Endothelial cell of umbilical vein (primary cell): ENCODE measurements around the gene PRKG1. TPM values are rescaled to one million over a fixed set of nuclear protein-coding genes. Genes with fewer than 3 reads are reported as not detected.
A peak's percentile ranks its signal among the peaks of the same experiment; 100 is the strongest.

ENCODE experiments used
- BruUV-seq: library from RNA; stranded (reverse); fragments of 400-500 nt; replicated peaks from 2 replicates; lab custom pipeline; 2021; lab: Mats Ljungman, UMichigan
- CTCF ChIA-PET: fragments of 300-600, 350-600 bp; sonication (Branson Sonifier 250); formaldehyde crosslinking; loops from one replicate; lab custom pipeline; 2021; ENCODE audit warnings: antibody characterized with exemption, inconsistent platforms; lab: Charles Lee
- POLR2A ChIA-PET: fragments of 300-600, 350-600 bp; sonication (Branson Sonifier 250); formaldehyde crosslinking; loops from one replicate; lab custom pipeline; 2021; ENCODE audit warnings: antibody characterized with exemption, inconsistent platforms; lab: Charles Lee
- DNase-seq: peaks from one replicate; pipeline ENCODE4 v3.0.0-alpha.2; 2011; ENCODE audit warnings: low read depth, low spot score
- FAIRE-seq: peaks from 2 replicates; lab custom pipeline; 2011; peaks lifted over from hg19 to GRCh38; lab: Jason Lieb, UNC
- H2AFZ ChIP-seq: 2 replicates; pipeline ENCODE4 v1.6.0; 2012; ENCODE audit warnings: low read depth, low read length, control low read depth, inconsistent platforms
- H3K27ac ChIP-seq: 2 replicates; pipeline ENCODE4 v1.5.1; 2011; ENCODE audit warnings: low read depth, mild to moderate bottlenecking, control low read depth, low read length, moderate library complexity; ENCODE audit not compliant: insufficient read depth
- H3K27me3 ChIP-seq, 2 experiments: 2 replicates each; pipeline versions ENCODE4 v1.6.0 to v1.6.1; 2011; ENCODE audit warnings: low read length in 2 of 2, mixed read lengths in 1 of 2; ENCODE audit not compliant: control insufficient read depth in 2 of 2, insufficient read depth in 2 of 2
- H3K36me3 ChIP-seq, 2 experiments: 2 replicates in 1 of 2; 3 replicates in 1 of 2; pipeline ENCODE4 v1.5.1; 2011; ENCODE audit warnings: low read length in 2 of 2, mild to moderate bottlenecking in 1 of 2, moderate library complexity in 1 of 2; ENCODE audit not compliant: control insufficient read depth in 2 of 2, insufficient read depth in 2 of 2; ENCODE audit errors: extremely low read depth in 1 of 2
- H3K4me1 ChIP-seq: 3 replicates; pipeline ENCODE4 v1.5.1; 2011; ENCODE audit warnings: mild to moderate bottlenecking, low read length; ENCODE audit not compliant: control insufficient read depth, insufficient read depth; ENCODE audit errors: extremely low read depth
- H3K4me2 ChIP-seq: 2 replicates; pipeline ENCODE4 v1.6.1; 2011; ENCODE audit warnings: low read length, control low read depth, mixed read lengths; ENCODE audit not compliant: insufficient read depth
- H3K4me3 ChIP-seq, 3 experiments: fragments of 200-600 bp in 1 of 3; sonication (generic), shearing (Covaris generic) in 1 of 3; replicated peaks in 1 of 3; 2 replicates each; pipeline ENCODE4 v1.5.1; 2011 to 2016; ENCODE audit warnings: control low read depth in 3 of 3, low read length in 3 of 3, mild to moderate bottlenecking in 2 of 3, inconsistent platforms in 1 of 3, low read depth in 1 of 3, moderate library complexity in 1 of 3; ENCODE audit not compliant: insufficient read depth in 1 of 3
- H3K79me2 ChIP-seq: 2 replicates; pipeline ENCODE4 v1.6.0; 2012; ENCODE audit warnings: low read length, inconsistent platforms; ENCODE audit not compliant: control insufficient read depth, insufficient read depth
- H3K9ac ChIP-seq: replicated peaks from 2 replicates; pipeline ENCODE3; 2011; ENCODE audit warnings: low read length, control low read depth; ENCODE audit not compliant: insufficient read depth; ENCODE audit errors: extremely low read depth
- H3K9me1 ChIP-seq: replicated peaks from 3 replicates; pipeline ENCODE4 v1.6.0; 2011; ENCODE audit warnings: mild to moderate bottlenecking, low read length; ENCODE audit not compliant: control insufficient read depth, insufficient read depth; ENCODE audit errors: extremely low read depth
- H3K9me3 ChIP-seq: replicated peaks from 2 replicates; pipeline ENCODE4 v1.5.1; 2012; ENCODE audit warnings: low read length, inconsistent platforms; ENCODE audit not compliant: control insufficient read depth, insufficient read depth
- H4K20me1 ChIP-seq: replicated peaks from 2 replicates; pipeline ENCODE3; 2011; ENCODE audit warnings: mild to moderate bottlenecking, low read length; ENCODE audit not compliant: control insufficient read depth, insufficient read depth; ENCODE audit errors: extremely low read depth
- CTCF ChIP-seq, 2 donors: IDR thresholded peaks; 1 replicate in 1 of 2; 2 replicates in 1 of 2; pipeline ENCODE4 v1.5.1; 2011; ENCODE audit warnings: low read length in 2 of 2, mild to moderate bottlenecking in 2 of 2, moderate library complexity in 2 of 2, control low read depth in 1 of 2, inconsistent platforms in 1 of 2, low read depth in 1 of 2; ENCODE audit not compliant: insufficient read depth in 1 of 2; ENCODE audit errors: extremely low read depth in 1 of 2
- EZH2 ChIP-seq: IDR thresholded peaks from 2 replicates; pipeline ENCODE4 v1.6.1; 2012; ENCODE audit warnings: borderline replicate concordance, low read depth, mild to moderate bottlenecking, moderate library complexity, low read length, inconsistent platforms; ENCODE audit not compliant: severe bottlenecking
- FOS ChIP-seq: IDR thresholded peaks from 2 replicates; pipeline ENCODE4 v1.6.1; 2011; ENCODE audit warnings: mild to moderate bottlenecking, low read length, moderate library complexity, borderline replicate concordance; ENCODE audit not compliant: insufficient read depth
- GATA2 ChIP-seq: IDR thresholded peaks from 2 replicates; pipeline ENCODE4 v1.7.0; 2011; ENCODE audit warnings: low read depth, mild to moderate bottlenecking, moderate library complexity, mixed read lengths, low read length; ENCODE audit not compliant: insufficient read length, insufficient read depth
- JUN ChIP-seq: IDR thresholded peaks from 2 replicates; pipeline ENCODE4 v1.6.1; 2011; ENCODE audit warnings: borderline replicate concordance, low read depth; ENCODE audit not compliant: insufficient read length, insufficient read depth
- MAX ChIP-seq: IDR thresholded peaks from 2 replicates; pipeline ENCODE4 v1.6.1; 2011; ENCODE audit not compliant: insufficient read depth, insufficient read length
- MYC ChIP-seq: IDR thresholded peaks from one replicate; pipeline ENCODE4 v1.6.1; 2011; ENCODE audit warnings: mild to moderate bottlenecking, low read depth, low read length
- POLR2A ChIP-seq: IDR thresholded peaks from 2 replicates; pipeline ENCODE4 v1.6.1; 2012; ENCODE audit warnings: low read depth, mild to moderate bottlenecking, control low read depth, low read length
- POLR2AphosphoS5 ChIP-seq: IDR thresholded peaks from 2 replicates; pipeline ENCODE4 v1.6.1; 2012; ENCODE audit warnings: low read depth, mild to moderate bottlenecking, control low read depth, low read length, moderate library complexity; ENCODE audit not compliant: insufficient read depth
- dilution Hi-C: fragments of 300-500 bp; cut with MboI; formaldehyde crosslinking; loops from one replicate; pipeline ENCODE4 v1.15.0; 2019; ENCODE audit warnings: low sequenced_read_pairs; ENCODE audit not compliant: extremely low pct_ligation_motif_present
- intact Hi-C: fragments of 100-400 bp; cut with micrococcal nuclease; formaldehyde crosslinking; loops from one replicate; pipeline ENCODE4 v1.10.0; 2022
- polyA plus RNA-seq, 4 experiments: library from polyadenylated mRNA; depleted of rRNA in 3 of 4; stranded (reverse) in 3 of 4; unstranded in 1 of 4; fragments of >200 nt; gene quantifications; 2 replicates each; pipeline versions ENCODE4 v1.2.1 to v1.2.3, GENCODE V29; 2011 to 2012; ENCODE audit warnings: missing spikeins in 1 of 4
- total RNA-seq: library from RNA; stranded (reverse); gene quantifications from 2 replicates; pipeline ENCODE4 v1.2.3, GENCODE V29; 2021

The PRKG1 gene
- total and polyA plus RNA-seq, 2 donors (not counting 3 experiments of a cell fraction or from before 2014, with no cell fraction given): 0.01 to 0.18 TPM

- H3K79me2 ChIP-seq: no peaks in the 10 kb centered on the region
- CTCF ChIA-PET: interaction anchor here (1.0 kb wide), 2 partner anchors 9 to 11 kb away, joined by 3 to 5 read pairs; no protein-coding TSS in a partner anchor
These were observed 574.8 kb downstream of the PRKG1 start for GRCh38 chr10:51649064-51649463.

More at GRCh38 chr10:51649064-51649463, 574.8 kb downstream of the PRKG1 start:
- TF ChIP-seq POLR2AphosphoS5 (no peak), POLR2A (no peak), MYC (no peak), JUN (peak; percentile 27), FOS (peak; percentile 36), CTCF (IDR thresholded peaks at IDR 0.05; ENCODE audit: extremely low read depth in 1 of 2, insufficient read depth in 1 of 2, low read depth in 1 of 2, low read length in 2 of 2) (no peak), MAX (no peak), EZH2 (no peak), GATA2 (no peak)
- no peak for FAIRE-seq
- dilution Hi-C loops (no loop called here), intact Hi-C loops (no loop called here)
- Histone ChIP-seq H2AFZ (no peak overlapping the region), H3K27ac (no peak overlapping the region), H3K4me1 (peaks cover 13% of the 10 kb centered on the region), H3K36me3 (no peaks in the 10 kb centered on the region), H3K4me2 (no peak overlapping the region), H3K4me3 (no peak overlapping the region), H3K9me1 (no peaks in the 10 kb centered on the region), H3K9ac (no peak overlapping the region), H3K27me3 (no peaks in the 10 kb centered on the region), H3K9me3 (no peaks in the 10 kb centered on the region), H4K20me1 (no peaks in the 10 kb centered on the region)
- no TSS peak for BruUV-seq
- DNase-seq: no peak
- POLR2A ChIA-PET: no interaction called here
